ENCODE measurements around the gene SSX3.
"Not testable (repeated sequence)": the region's sequence is repeated elsewhere in the genome, so short reads cannot be mapped to it uniquely, and the experiment has no call there.

- TF ChIP-seq POLR2A (IDR thresholded peaks at IDR 0.05; ENCODE audit: low read depth, low read length); RAD21 (IDR thresholded peaks at IDR 0.05; ENCODE audit: low read length); CTCF (conservative IDR thresholded peaks at IDR 0.05; ENCODE audit: low read depth, low read length); MAFK (IDR thresholded peaks at IDR 0.05; ENCODE audit: low read depth, low read length); MXI1 (IDR thresholded peaks at IDR 0.05; ENCODE audit: borderline replicate concordance, low read depth, low read length); RCOR1 (IDR thresholded peaks at IDR 0.05; ENCODE audit: insufficient replicate concordance, low read length); BHLHE40 (IDR thresholded peaks at IDR 0.05; ENCODE audit: low read depth, low read length): not testable (repeated sequence)
- TF ChIP-seq, protein P1, sequence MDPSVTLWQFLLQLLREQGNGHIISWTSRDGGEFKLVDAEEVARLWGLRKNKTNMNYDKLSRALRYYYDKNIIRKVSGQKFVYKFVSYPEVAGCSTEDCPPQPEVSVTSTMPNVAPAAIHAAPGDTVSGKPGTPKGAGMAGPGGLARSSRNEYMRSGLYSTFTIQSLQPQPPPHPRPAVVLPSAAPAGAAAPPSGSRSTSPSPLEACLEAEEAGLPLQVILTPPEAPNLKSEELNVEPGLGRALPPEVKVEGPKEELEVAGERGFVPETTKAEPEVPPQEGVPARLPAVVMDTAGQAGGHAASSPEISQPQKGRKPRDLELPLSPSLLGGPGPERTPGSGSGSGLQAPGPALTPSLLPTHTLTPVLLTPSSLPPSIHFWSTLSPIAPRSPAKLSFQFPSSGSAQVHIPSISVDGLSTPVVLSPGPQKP (IDR thresholded peaks at IDR 0.05; ENCODE audit: borderline replicate concordance, low read depth, low read length) = not testable (repeated sequence)
These were observed 40.4 kb upstream of the SSX3 start for GRCh38 chrX:48396931-48397330.

All from IMR-90 (cell line).